ENCODE results near the gene HIGD2A. TPM values are rescaled to one million over a fixed set of nuclear protein-coding genes. Genes with fewer than 3 reads are reported as not detected.
A peak's percentile ranks its signal among the peaks of the same experiment; 100 is the strongest.

The HIGD2A gene
- total and polyA plus RNA-seq, 3 experiments from 2014 or later = 98.3 to 221 (median 101) TPM

- Mint-ChIP-seq H3K36me3 (peaks cover 0 to 3% (median 0%) of the 10 kb centered on the region in 3 donors), H3K27ac (peak overlapping the region in 7 of 8 donors; percentile 72 to 90 (median 80)), H3K9me3 (no peaks in the 10 kb centered on the region), H3K4me1 (peaks cover 36 to 46% (median 38%) of the 10 kb centered on the region in 3 donors), H3K4me3 (peak overlapping the region; percentile 71 to 85 (median 75)), H3K27me3 (no peaks in the 10 kb centered on the region)
- Histone ChIP-seq H3K36me3 (ENCODE audit: insufficient read depth, low read length) (no peaks in the 10 kb centered on the region), H3K4me1 (ENCODE audit: insufficient read depth, low read length) (peaks cover 25% of the 10 kb centered on the region), H3K27ac (ENCODE audit: low read depth, low read length) (no peak overlapping the region), H3K27me3 (ENCODE audit: insufficient read depth, low read length, poor library complexity, severe bottlenecking) (no peaks in the 10 kb centered on the region), H3K9me3 (ENCODE audit: low read length) (no peaks in the 10 kb centered on the region), H3K4me3 (ENCODE audit: low read length) (peak overlapping the region; percentile 48)
- ChIA-PET CTCF (interaction anchor here (0.6 to 4.9 kb wide), 28 partner anchors 10 to 243 kb away, joined by 3 to 67 read pairs (median 4); partner anchors contain the start of genes FAF2, RNF44 and TSPAN17), POLR2A (interaction anchor here (0.5 to 2.2 kb wide), 7 partner anchors 31 to 180 kb away, joined by 3 to 24 read pairs (median 7); partner anchors contain the start of genes FAF2 and RNF44)
- DNase-seq = no peak
Measured at GRCh38 chr5:176416965-176417364, 28.4 kb downstream of the HIGD2A start.

- no peak for DNase-seq
- no peak overlapping the region for H3K4me3 ChIP-seq (ENCODE audit: low read length)
- CTCF ChIA-PET = interaction anchor here (3.4 to 4.9 kb wide), 4 partner anchors 29 to 178 kb away, joined by 24 to 67 read pairs (median 32); partner anchors contain the start of gene FAF2
- Mint-ChIP-seq H3K27ac (peak overlapping the region in 4 of 8 donors; percentile 4 to 56 (median 28)), H3K36me3 (no peaks in the 10 kb centered on the region), H3K9me3 (no peaks in the 10 kb centered on the region), H3K4me1 (peaks cover 29 to 35% (median 32%) of the 10 kb centered on the region in 3 donors), H3K4me3 (peak overlapping the region in 1 of 7 donors; percentile 19), H3K27me3 (peaks cover 4% of the 10 kb centered on the region in 2 donors)
- POLR2A ChIA-PET = no interaction called here
- no peaks in the 10 kb centered on the region for H3K27me3 ChIP-seq (ENCODE audit: insufficient read depth, low read length, poor library complexity, severe bottlenecking)
- H3K4me1 ChIP-seq (ENCODE audit: insufficient read depth, low read length) = peaks cover 25% of the 10 kb centered on the region
- H3K36me3 ChIP-seq (ENCODE audit: insufficient read depth, low read length) = no peaks in the 10 kb centered on the region
- no peaks in the 10 kb centered on the region for H3K9me3 ChIP-seq (ENCODE audit: low read length)
- no peak overlapping the region for H3K27ac ChIP-seq (ENCODE audit: low read depth, low read length)
Measured at GRCh38 chr5:176418251-176418650, 29.7 kb downstream of the HIGD2A start.

- H3K27me3 ChIP-seq (ENCODE audit: insufficient read depth, low read length, poor library complexity, severe bottlenecking) = no peaks in the 10 kb centered on the region
- peak overlapping the region in 1 of 7 donors; percentile 43 for H3K4me3 Mint-ChIP-seq
- peaks cover 18% of the 10 kb centered on the region for H3K4me1 ChIP-seq (ENCODE audit: insufficient read depth, low read length)
- no peaks in the 10 kb centered on the region for H3K36me3 Mint-ChIP-seq
- no peaks in the 10 kb centered on the region for H3K36me3 ChIP-seq (ENCODE audit: insufficient read depth, low read length)
- no peak for DNase-seq
- peak overlapping the region in 3 of 8 donors; percentile 19 to 78 (median 69) for H3K27ac Mint-ChIP-seq
- no peak overlapping the region for H3K4me3 ChIP-seq (ENCODE audit: low read length)
- POLR2A ChIA-PET = no interaction called here
- H3K9me3 Mint-ChIP-seq = no peaks in the 10 kb centered on the region
- CTCF ChIA-PET = no interaction called here
- no peak overlapping the region for H3K27ac ChIP-seq (ENCODE audit: low read depth, low read length)
- H3K4me1 Mint-ChIP-seq = peaks cover 13 to 17% (median 14%) of the 10 kb centered on the region in 3 donors
- no peaks in the 10 kb centered on the region for H3K9me3 ChIP-seq (ENCODE audit: low read length)
- H3K27me3 Mint-ChIP-seq = peaks cover 4 to 8% of the 10 kb centered on the region in 2 donors
Measured at GRCh38 chr5:176420086-176420485, 31.5 kb downstream of the HIGD2A start.

- H3K27me3 ChIP-seq (ENCODE audit: insufficient read depth, low read length, poor library complexity, severe bottlenecking) = no peaks in the 10 kb centered on the region
- H3K9me3 ChIP-seq (ENCODE audit: low read length) = no peaks in the 10 kb centered on the region
- Mint-ChIP-seq H3K27ac (peak overlapping the region in 1 of 8 donors; percentile 38), H3K9me3 (no peaks in the 10 kb centered on the region), H3K4me1 (peaks cover 7 to 10% (median 8%) of the 10 kb centered on the region in 3 donors), H3K36me3 (peaks cover 0 to 6% (median 0%) of the 10 kb centered on the region in 3 donors), H3K4me3 (peak overlapping the region in 1 of 7 donors; percentile 8), H3K27me3 (peaks cover 4 to 8% of the 10 kb centered on the region in 2 donors)
- ChIA-PET CTCF (no interaction called here), POLR2A (no interaction called here)
- no peak overlapping the region for H3K27ac ChIP-seq (ENCODE audit: low read depth, low read length)
- no peak overlapping the region for H3K4me3 ChIP-seq (ENCODE audit: low read length)
- peaks cover 9% of the 10 kb centered on the region for H3K4me1 ChIP-seq (ENCODE audit: insufficient read depth, low read length)
- H3K36me3 ChIP-seq (ENCODE audit: insufficient read depth, low read length) = no peaks in the 10 kb centered on the region
- no peak for DNase-seq
Measured at GRCh38 chr5:176420972-176421544, 32.5 kb downstream of the HIGD2A start.

- H3K27me3 ChIP-seq (ENCODE audit: insufficient read depth, low read length, poor library complexity, severe bottlenecking) = no peaks in the 10 kb centered on the region
- H3K36me3 ChIP-seq (ENCODE audit: insufficient read depth, low read length) = no peaks in the 10 kb centered on the region
- ChIA-PET POLR2A (no interaction called here), CTCF (interaction anchor here (1.2 kb wide), 1 partner anchor 23 kb away, joined by 3 read pairs; no protein-coding TSS in a partner anchor)
- no peaks in the 10 kb centered on the region for H3K4me1 Mint-ChIP-seq
- no peaks in the 10 kb centered on the region for H3K9me3 ChIP-seq (ENCODE audit: low read length)
- no peak overlapping the region for H3K27ac ChIP-seq (ENCODE audit: low read depth, low read length)
- peaks cover 0 to 6% (median 0%) of the 10 kb centered on the region in 3 donors for H3K36me3 Mint-ChIP-seq
- DNase-seq = no peak
- no peaks in the 10 kb centered on the region for H3K9me3 Mint-ChIP-seq
- peaks cover 4 to 8% of the 10 kb centered on the region in 2 donors for H3K27me3 Mint-ChIP-seq
- H3K27ac Mint-ChIP-seq = no peak overlapping the region
- H3K4me1 ChIP-seq (ENCODE audit: insufficient read depth, low read length) = no peaks in the 10 kb centered on the region
- no peak overlapping the region for H3K4me3 Mint-ChIP-seq
- H3K4me3 ChIP-seq (ENCODE audit: low read length) = no peak overlapping the region
Measured at GRCh38 chr5:176424181-176424580, 35.6 kb downstream of the HIGD2A start.

- no peaks in the 10 kb centered on the region for H3K9me3 Mint-ChIP-seq
- Histone ChIP-seq H3K27ac (ENCODE audit: low read depth, low read length) (no peak overlapping the region), H3K4me1 (ENCODE audit: insufficient read depth, low read length) (no peaks in the 10 kb centered on the region), H3K9me3 (ENCODE audit: low read length) (no peaks in the 10 kb centered on the region), H3K36me3 (ENCODE audit: insufficient read depth, low read length) (no peaks in the 10 kb centered on the region), H3K4me3 (ENCODE audit: low read length) (no peak overlapping the region), H3K27me3 (ENCODE audit: insufficient read depth, low read length, poor library complexity, severe bottlenecking) (no peaks in the 10 kb centered on the region)
- POLR2A ChIA-PET = no interaction called here
- no peak overlapping the region for H3K27ac Mint-ChIP-seq
- peaks cover 0 to 6% (median 0%) of the 10 kb centered on the region in 3 donors for H3K36me3 Mint-ChIP-seq
- H3K4me1 Mint-ChIP-seq = peaks cover 0 to 3% (median under 1%) of the 10 kb centered on the region in 3 donors
- no peak overlapping the region for H3K4me3 Mint-ChIP-seq
- CTCF ChIA-PET = interaction anchor here (1.3 kb wide), 1 partner anchor 23 kb away, joined by 4 read pairs; the partner anchor contains the start of gene FAF2
- no peak for DNase-seq
- peaks cover 6 to 8% of the 10 kb centered on the region in 2 donors for H3K27me3 Mint-ChIP-seq
Measured at GRCh38 chr5:176425138-176425537, 36.6 kb downstream of the HIGD2A start.

- Histone ChIP-seq H3K36me3 (ENCODE audit: insufficient read depth, low read length) (no peaks in the 10 kb centered on the region), H3K4me1 (ENCODE audit: insufficient read depth, low read length) (no peaks in the 10 kb centered on the region), H3K27ac (ENCODE audit: low read depth, low read length) (no peak overlapping the region), H3K4me3 (ENCODE audit: low read length) (no peak overlapping the region), H3K9me3 (ENCODE audit: low read length) (no peaks in the 10 kb centered on the region), H3K27me3 (ENCODE audit: insufficient read depth, low read length, poor library complexity, severe bottlenecking) (no peaks in the 10 kb centered on the region)
- no peak for DNase-seq
- H3K9me3 Mint-ChIP-seq = no peaks in the 10 kb centered on the region
- no peak overlapping the region for H3K27ac Mint-ChIP-seq
- peaks cover 0 to 9% (median 6%) of the 10 kb centered on the region in 3 donors for H3K4me1 Mint-ChIP-seq
- H3K4me3 Mint-ChIP-seq = peak overlapping the region in 1 of 7 donors; percentile 36
- H3K36me3 Mint-ChIP-seq = peaks cover 0 to 6% (median 0%) of the 10 kb centered on the region in 3 donors
- ChIA-PET CTCF (interaction anchor here (1.1 to 1.3 kb wide), 2 partner anchors 10 to 22 kb away, joined by 3 to 4 read pairs; partner anchors contain the start of gene FAF2), POLR2A (no interaction called here)
- H3K27me3 Mint-ChIP-seq = peaks cover 6 to 8% of the 10 kb centered on the region in 2 donors
Measured at GRCh38 chr5:176425791-176426190, 37.2 kb downstream of the HIGD2A start.

GRCh38 chr5:176426876-176427275 lies 38.3 kb downstream of the HIGD2A start:
- Histone ChIP-seq H3K4me3 (ENCODE audit: low read length) (no peak overlapping the region), H3K36me3 (ENCODE audit: insufficient read depth, low read length) (no peaks in the 10 kb centered on the region), H3K4me1 (ENCODE audit: insufficient read depth, low read length) (no peaks in the 10 kb centered on the region), H3K9me3 (ENCODE audit: low read length) (no peaks in the 10 kb centered on the region), H3K27me3 (ENCODE audit: insufficient read depth, low read length, poor library complexity, severe bottlenecking) (no peaks in the 10 kb centered on the region), H3K27ac (ENCODE audit: low read depth, low read length) (no peak overlapping the region)
- ChIA-PET CTCF (interaction anchor here (1.1 kb wide), 2 partner anchors 10 to 11 kb away, joined by 3 read pairs; no protein-coding TSS in a partner anchor), POLR2A (no interaction called here)
- Mint-ChIP-seq H3K27me3 (peaks cover 6 to 9% of the 10 kb centered on the region in 2 donors), H3K4me3 (no peak overlapping the region), H3K27ac (no peak overlapping the region), H3K9me3 (no peaks in the 10 kb centered on the region), H3K36me3 (peaks cover 0 to 6% (median 0%) of the 10 kb centered on the region in 3 donors), H3K4me1 (peaks cover 0 to 9% (median 6%) of the 10 kb centered on the region in 3 donors)
- DNase-seq = no peak
